WI38 (cell line): ENCODE results near the gene AGTRAP.
A peak's percentile ranks its signal among the peaks of the same experiment; 100 is the strongest.

Source experiments
- H3K4me3 ChIP-seq: 2 replicates; pipeline ENCODE4 v1.5.1; 2011; ENCODE audit warnings: low read depth, mild to moderate bottlenecking, control low read depth, low read length
- TF ChIP-seq, protein P1 (sequence below): IDR thresholded peaks from 2 replicates; pipeline ENCODE4 v1.5.1; 2012; ENCODE audit warnings: low read depth, mild to moderate bottlenecking, control low read depth, low read length

Gene AGTRAP

DNA sequence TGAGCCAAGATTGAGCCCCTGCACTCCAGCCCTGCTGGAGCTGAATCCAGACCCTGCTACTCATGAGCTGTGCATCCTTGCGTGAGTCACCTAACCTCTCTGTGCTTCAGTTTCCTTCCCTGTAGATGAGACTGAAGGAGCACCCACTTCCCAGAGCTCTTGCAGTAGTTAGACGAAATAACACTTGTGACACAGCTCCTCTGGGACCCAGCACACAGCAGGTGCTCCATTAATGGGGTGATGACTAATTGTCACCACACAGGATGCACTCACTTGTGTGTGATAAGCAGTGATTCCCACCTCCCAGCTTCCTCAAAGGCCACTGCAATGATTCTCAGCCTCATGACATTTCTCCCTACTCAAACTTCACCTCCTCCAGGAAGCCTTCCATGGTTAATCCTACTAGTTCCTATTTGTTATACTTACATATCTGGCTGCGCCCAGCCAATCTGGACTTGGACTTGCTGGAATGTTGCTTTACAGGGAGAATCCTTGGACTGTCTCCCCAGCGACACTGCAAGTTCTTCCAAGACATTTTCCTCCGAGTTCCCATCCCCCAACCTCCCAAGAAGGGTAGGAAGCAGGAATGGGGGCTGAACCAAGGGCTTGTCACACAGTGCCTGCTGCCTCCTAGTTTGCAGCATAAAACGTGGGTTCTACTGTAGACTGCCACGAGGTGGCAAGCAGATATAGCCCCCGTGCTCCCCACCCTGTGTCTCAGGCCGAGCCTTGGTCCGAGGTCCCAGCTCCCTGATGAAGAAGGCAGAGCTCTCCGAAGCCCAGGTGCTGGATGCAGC, 27.2 kb upstream of the AGTRAP start:
- TF ChIP-seq, protein P1, sequence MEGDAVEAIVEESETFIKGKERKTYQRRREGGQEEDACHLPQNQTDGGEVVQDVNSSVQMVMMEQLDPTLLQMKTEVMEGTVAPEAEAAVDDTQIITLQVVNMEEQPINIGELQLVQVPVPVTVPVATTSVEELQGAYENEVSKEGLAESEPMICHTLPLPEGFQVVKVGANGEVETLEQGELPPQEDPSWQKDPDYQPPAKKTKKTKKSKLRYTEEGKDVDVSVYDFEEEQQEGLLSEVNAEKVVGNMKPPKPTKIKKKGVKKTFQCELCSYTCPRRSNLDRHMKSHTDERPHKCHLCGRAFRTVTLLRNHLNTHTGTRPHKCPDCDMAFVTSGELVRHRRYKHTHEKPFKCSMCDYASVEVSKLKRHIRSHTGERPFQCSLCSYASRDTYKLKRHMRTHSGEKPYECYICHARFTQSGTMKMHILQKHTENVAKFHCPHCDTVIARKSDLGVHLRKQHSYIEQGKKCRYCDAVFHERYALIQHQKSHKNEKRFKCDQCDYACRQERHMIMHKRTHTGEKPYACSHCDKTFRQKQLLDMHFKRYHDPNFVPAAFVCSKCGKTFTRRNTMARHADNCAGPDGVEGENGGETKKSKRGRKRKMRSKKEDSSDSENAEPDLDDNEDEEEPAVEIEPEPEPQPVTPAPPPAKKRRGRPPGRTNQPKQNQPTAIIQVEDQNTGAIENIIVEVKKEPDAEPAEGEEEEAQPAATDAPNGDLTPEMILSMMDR = no peak
- H3K4me3 ChIP-seq = no peak overlapping the region

DNA sequence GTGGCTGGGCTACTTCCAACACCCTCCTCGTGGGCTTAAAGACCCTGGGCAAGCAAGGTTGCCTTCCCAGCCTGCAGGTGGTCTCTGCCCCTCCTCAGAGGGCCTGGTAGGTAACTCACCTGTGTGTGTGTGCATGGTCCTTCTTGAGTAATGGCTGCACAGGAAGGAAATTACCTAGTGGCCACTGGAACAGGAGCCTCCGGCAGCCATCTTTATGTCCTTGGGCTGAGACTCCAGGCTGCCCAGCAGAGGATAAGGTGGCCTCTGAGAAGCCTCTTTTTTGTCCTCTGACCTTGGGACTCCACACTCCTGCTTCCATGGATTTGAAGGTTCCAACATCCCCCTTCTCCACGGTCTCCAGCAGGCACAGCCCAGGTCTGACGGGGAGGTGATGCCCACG, 24.4 kb upstream of the AGTRAP start:
- TF ChIP-seq, protein P1 = no peak
- no peak overlapping the region for H3K4me3 ChIP-seq

DNA sequence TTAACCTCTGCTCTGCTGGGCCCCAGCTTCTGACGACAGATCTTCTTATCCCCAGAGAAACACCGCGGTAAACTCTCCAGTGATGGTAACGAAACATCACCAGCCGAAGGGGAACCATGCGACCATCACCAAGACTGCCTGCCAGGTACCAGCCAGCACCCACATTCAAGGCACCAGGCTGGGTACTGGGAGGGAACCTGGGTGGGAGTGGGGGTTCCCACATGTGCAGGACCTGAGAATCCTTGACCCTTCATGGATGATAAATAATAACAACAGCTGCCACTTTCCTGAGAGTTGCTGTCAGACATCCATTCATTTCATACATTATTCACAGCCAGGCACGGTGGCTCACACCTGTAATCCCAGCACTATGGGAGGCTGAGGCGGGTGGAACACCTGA, 23.7 kb upstream of the AGTRAP start:
- TF ChIP-seq, protein P1 = no peak
- H3K4me3 ChIP-seq = no peak overlapping the region

DNA sequence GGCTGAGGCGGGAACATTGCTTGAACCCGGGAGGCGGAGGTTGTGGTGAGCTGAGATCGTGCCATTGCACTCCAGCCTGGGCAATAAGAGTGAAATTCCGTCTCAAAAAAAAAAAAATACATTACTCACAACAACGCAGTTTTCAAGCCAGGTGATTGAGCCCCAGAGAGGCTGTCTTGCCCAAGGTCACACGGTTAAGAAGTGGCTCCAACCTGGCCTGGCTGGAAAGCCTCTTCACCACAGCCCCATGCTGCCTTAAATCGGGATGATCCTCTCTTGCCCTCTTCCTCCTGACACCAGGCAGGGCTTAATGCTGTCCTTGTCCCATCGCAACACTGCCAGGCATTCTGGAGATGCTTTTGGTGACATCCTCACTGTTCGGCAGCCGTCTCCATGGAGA, 22.8 kb upstream of the AGTRAP start:
- TF ChIP-seq, protein P1 = no peak
- no peak overlapping the region for H3K4me3 ChIP-seq

DNA sequence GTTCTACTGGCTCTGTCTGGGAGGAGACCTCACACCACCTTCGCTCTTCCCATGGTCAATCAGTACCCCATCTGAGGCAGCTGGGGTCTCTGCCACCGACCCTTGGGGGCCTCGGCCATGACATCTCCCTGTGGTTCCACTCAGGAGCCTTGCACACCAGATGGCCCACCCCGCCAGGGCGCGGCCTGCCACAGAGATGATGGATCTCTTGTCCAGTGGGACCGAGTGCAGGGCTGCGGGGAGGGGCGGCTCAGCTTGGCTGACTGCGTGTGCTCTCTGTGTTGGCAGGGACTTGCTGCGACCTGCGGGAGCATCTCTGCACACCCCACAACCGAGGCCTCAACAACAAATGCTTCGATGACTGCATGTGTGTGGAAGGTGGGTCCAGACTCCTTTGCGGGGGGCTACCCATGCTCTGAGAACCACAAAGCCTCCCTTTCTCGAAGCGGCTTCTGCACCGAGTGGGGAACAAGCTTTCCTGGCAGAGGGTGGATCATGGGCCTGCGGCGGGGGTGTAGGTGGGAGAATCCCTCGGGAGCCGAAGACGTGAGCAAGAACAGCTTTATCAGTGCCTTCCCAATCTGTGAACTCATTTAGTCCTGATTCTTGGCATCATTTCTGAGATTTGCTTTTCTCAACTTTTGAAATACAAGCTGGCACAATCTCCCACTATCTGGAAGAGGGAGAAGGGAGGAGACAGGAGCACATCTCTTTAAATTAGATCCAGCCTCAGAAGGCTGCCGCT, 20.9 kb upstream of the AGTRAP start:
- no peak overlapping the region for H3K4me3 ChIP-seq
- TF ChIP-seq, protein P1 = no peak

DNA sequence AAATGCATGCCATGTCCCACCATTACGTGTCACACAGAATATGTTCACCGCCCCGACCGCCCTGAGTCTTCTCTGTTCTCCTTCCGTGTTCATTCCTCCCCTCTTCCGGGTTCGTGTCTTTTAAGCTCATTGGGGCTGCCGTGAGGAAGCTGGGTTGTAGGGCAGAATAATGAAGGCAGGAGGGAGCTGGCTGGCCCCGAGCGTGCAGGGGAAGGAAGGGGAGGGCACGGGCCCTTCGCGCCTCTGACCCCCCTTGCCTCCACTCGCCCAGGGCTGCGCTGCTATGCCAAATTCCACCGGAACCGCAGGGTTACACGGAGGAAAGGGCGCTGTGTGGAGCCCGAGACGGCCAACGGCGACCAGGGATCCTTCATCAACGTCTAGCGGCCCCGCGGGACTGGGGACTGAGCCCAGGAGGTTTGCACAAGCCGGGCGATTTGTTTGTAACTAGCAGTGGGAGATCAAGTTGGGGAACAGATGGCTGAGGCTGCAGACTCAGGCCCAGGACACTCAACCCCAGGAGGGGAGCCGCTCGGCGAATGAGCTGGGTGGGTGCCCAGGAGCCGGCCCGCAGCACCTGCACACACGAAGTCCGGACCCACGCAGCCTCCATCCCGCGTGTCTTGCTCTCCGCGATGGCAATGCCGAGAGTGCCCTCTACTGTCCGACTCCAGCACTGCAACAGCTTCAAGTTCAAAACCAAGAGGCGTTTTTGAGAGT, 16.5 kb upstream of the AGTRAP start:
- TF ChIP-seq, protein P1 = peak; percentile 98
- H3K4me3 ChIP-seq = peak overlapping the region; percentile 42
